Suprapubic skin (tissue), 3 donors: ENCODE measurements around the gene UBIAD1.

Source experiments
- CTCF ChIP-seq, 2 donors: fragments of 200-600 bp in 1 of 2; fragments of 450-650 bp in 1 of 2; sonication (generic) in 1 of 2; IDR thresholded peaks; one replicate each; pipeline ENCODE4 v1.5.1; 2016 to 2019; ENCODE audit warnings: antibody characterized with exemption in 2 of 2, mild to moderate bottlenecking in 1 of 2, moderate library complexity in 1 of 2
- POLR2AphosphoS5 ChIP-seq, 3 donors: sonication (generic); formaldehyde crosslinking; IDR thresholded peaks; one replicate each; pipeline ENCODE4 v1.6.1; 2017; ENCODE audit warnings: antibody characterized with exemption in 3 of 3

GRCh38 chr1:11334261-11334804 is 61.3 kb downstream of the UBIAD1 start:
- TF ChIP-seq CTCF (IDR thresholded peaks at IDR 0.05) (no peak), POLR2AphosphoS5 (IDR thresholded peaks at IDR 0.05) (no peak)
